Pancreas (tissue), 10 donors: ENCODE data around the gene NUDT12. TPM values are rescaled to one million over a fixed set of nuclear protein-coding genes. Genes with fewer than 3 reads are reported as not detected.

Experiments used
- ATAC-seq, 4 donors: fragments of 200-7000 bp; cut with Tn5 transposase; one replicate each; pipeline versions ENCODE4 v1.8.0 to v1.9.1; 2020; ENCODE audit warnings: mild to moderate bottlenecking in 4 of 4, moderate library complexity in 4 of 4
- DNase-seq, 6 donors: peaks; one replicate each; pipeline ENCODE4 v3.0.0-alpha.2; 2020
- FAIRE-seq: peaks from 2 replicates; lab custom pipeline; 2012; peaks lifted over from hg19 to GRCh38; lab: Jason Lieb, UNC
- H3K27ac ChIP-seq, 4 donors: fragments of 200-600 bp; sonication (generic); 1 replicate in 3 of 4; 2 replicates in 1 of 4; pipeline versions ENCODE4 v1.5.0 to v1.8.0; 2020
- H3K27me3 ChIP-seq, 4 donors: fragments of 200-600 bp; one replicate each; pipeline ENCODE4 v1.8.0; 2021
- H3K36me3 ChIP-seq, 3 donors: fragments of 200-600 bp; sonication (generic) in 1 of 3; one replicate each; pipeline versions ENCODE4 v1.5.0 to v1.8.0; 2020 to 2021
- H3K4me1 ChIP-seq, 3 donors: fragments of 200-600 bp; one replicate each; pipeline ENCODE4 v1.8.0; 2021
- H3K4me3 ChIP-seq, 4 donors: fragments of 200-600 bp; sonication (generic) in 2 of 4; one replicate each; pipeline versions ENCODE4 v1.5.0 to v1.8.0; 2020 to 2021
- H3K9me3 ChIP-seq, 4 donors: fragments of 200-600 bp; one replicate each; pipeline ENCODE4 v1.8.0; 2021
- WGBS, 2 donors: extraction: QIAGEN DNeasy Blood & Tissue Kit; methylation state at CpG; one replicate each; pipeline ENCODE4 v1.1.7; 2013; 5-methylcytosine and 5-hydroxymethylcytosine counted together
- intact Hi-C, 3 donors: fragments of 100-400 bp; cut with DNase I; formaldehyde crosslinking; loops; one replicate each; pipeline versions ENCODE4 v1.11.1 to v1.14.2; 2022
- polyA plus RNA-seq, 2 donors: library from polyadenylated mRNA; stranded (reverse); fragments of 200-250 nt; gene quantifications; one replicate each; pipeline ENCODE4 v1.2.3, GENCODE V29; 2013
- total RNA-seq, 6 donors: library from RNA; stranded (reverse); fragmentation: NEBNext Ultra II Directional in 4 of 6; extraction: Animal tissue kit (Norgen Biotek cat#: 25700) in 4 of 6; gene quantifications; one replicate each; pipeline versions ENCODE4 v1.2.1 to v1.2.4, GENCODE V29; 2021 to 2023
- TF ChIP-seq, protein P1 (sequence below), 4 donors: fragments of 200-600 bp; sonication (generic) in 3 of 4; IDR thresholded peaks; one replicate each; pipeline versions ENCODE4 v1.5.0 to v1.8.0; 2021; ENCODE audit warnings: antibody characterized with exemption in 4 of 4
- donor health status: healthy with polysubstance abuse.
- donor health status: DM: no; HTN: no; CAD: no; lungs with moderate emphysema.
- donor health status: DM: no; HTN: no; CAD: no.
- donor health status: control.
- donor health status: control.
- donor health status: Bipolar disorder and iron deficiency.
- donor health status: DM: yes; HTN: yes; CAD: no.
- donor health status: DM: no; HTN: no; CAD: no.
- donor health status: DM: no; HTN: no; CAD: no.
- donor health status: DM: yes; HTN: yes; CAD: no.

The NUDT12 gene
- total and polyA plus RNA-seq, 8 donors = 5.7 to 13.5 (median 8.8) TPM

DNA sequence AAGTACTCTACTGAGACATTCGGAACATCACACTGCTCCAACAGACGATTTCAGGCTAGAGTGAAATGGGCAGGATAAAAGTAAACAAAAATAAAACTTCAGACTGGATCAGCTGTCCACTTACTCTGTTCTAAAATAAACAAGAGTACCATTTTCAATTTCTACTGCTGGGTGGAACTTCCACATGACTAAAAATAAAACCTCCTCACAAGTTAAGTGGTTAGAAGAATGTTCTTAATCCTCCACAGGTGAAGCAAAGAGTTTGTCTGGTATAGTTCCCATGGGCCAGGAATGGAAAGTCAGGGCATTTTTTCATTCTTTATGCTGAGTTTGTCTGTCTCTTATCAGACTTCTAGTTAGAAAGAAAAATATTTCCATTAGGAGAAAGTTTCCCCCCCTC, 15.7 kb downstream of the NUDT12 start:
- no peak for DNase-seq
- 71 to 72% methylated on average over 2 of the region's 2 CpGs for WGBS, 2 donors
- no peak for ATAC-seq
- Histone ChIP-seq H3K4me3 (no peak overlapping the region), H3K9me3 (no peaks in the 10 kb centered on the region), H3K27me3 (no peaks in the 10 kb centered on the region), H3K27ac (no peak overlapping the region), H3K36me3 (peaks cover 0 to 6% (median 0%) of the 10 kb centered on the region in 3 donors), H3K4me1 (no peaks in the 10 kb centered on the region)
- intact Hi-C loops = no loop called here
- TF ChIP-seq, protein P1, sequence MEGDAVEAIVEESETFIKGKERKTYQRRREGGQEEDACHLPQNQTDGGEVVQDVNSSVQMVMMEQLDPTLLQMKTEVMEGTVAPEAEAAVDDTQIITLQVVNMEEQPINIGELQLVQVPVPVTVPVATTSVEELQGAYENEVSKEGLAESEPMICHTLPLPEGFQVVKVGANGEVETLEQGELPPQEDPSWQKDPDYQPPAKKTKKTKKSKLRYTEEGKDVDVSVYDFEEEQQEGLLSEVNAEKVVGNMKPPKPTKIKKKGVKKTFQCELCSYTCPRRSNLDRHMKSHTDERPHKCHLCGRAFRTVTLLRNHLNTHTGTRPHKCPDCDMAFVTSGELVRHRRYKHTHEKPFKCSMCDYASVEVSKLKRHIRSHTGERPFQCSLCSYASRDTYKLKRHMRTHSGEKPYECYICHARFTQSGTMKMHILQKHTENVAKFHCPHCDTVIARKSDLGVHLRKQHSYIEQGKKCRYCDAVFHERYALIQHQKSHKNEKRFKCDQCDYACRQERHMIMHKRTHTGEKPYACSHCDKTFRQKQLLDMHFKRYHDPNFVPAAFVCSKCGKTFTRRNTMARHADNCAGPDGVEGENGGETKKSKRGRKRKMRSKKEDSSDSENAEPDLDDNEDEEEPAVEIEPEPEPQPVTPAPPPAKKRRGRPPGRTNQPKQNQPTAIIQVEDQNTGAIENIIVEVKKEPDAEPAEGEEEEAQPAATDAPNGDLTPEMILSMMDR (IDR thresholded peaks at IDR 0.05) = no peak
- no peak for FAIRE-seq

DNA sequence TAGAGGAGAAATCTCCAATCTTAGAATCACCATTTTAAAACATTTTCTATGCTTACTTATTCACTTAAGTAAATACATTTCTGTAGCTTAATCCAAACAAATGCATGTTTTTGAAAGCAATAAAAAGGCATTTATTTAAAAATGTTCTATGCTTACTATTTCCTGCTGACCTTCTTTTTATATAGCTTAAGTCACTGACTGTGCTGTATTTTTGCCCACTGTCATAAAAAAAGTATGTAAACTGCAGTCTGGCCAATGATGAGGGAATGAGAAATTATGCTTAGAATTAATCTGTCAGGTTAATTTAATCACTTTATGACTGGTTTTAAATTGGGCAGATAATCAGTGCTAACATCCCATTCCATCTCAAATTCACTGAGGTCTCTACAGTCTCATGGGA, 20.1 kb downstream of the NUDT12 start:
- Histone ChIP-seq H3K27ac (no peak overlapping the region), H3K27me3 (no peaks in the 10 kb centered on the region), H3K36me3 (no peaks in the 10 kb centered on the region), H3K9me3 (no peaks in the 10 kb centered on the region), H3K4me3 (no peak overlapping the region), H3K4me1 (no peaks in the 10 kb centered on the region)
- DNase-seq (no peak), ATAC-seq (no peak), FAIRE-seq (no peak)
- intact Hi-C loops = no loop called here
- TF ChIP-seq, protein P1 (IDR thresholded peaks at IDR 0.05) = no peak

DNA sequence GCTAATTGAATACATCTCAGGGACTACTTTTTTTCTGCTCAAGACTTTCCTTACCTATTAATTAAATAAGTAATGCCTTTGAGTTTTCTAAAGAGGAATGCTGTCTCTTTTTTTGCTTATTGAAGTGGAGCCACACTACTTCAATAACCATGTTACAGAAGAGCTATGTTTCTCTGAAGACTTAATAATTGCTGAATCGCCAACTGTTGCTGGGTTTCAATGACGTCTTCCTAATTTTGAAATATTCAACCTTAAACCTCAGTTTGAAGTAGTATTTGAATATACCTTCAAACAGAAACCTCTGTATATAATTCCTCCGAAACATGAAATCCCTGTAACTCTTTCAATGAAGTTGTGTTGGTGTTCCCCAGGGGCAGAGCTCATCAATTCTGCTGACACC, 21.0 kb downstream of the NUDT12 start:
- Histone ChIP-seq H3K27me3 (no peaks in the 10 kb centered on the region), H3K4me3 (no peak overlapping the region), H3K4me1 (no peaks in the 10 kb centered on the region), H3K27ac (no peak overlapping the region), H3K36me3 (no peaks in the 10 kb centered on the region), H3K9me3 (no peaks in the 10 kb centered on the region)
- TF ChIP-seq, protein P1 (IDR thresholded peaks at IDR 0.05) = no peak
- WGBS, 2 donors = 88 to 92% methylated on average over 3 of the region's 3 CpGs
- FAIRE-seq (no peak), DNase-seq (no peak), ATAC-seq (no peak)
- intact Hi-C loops = no loop called here

DNA sequence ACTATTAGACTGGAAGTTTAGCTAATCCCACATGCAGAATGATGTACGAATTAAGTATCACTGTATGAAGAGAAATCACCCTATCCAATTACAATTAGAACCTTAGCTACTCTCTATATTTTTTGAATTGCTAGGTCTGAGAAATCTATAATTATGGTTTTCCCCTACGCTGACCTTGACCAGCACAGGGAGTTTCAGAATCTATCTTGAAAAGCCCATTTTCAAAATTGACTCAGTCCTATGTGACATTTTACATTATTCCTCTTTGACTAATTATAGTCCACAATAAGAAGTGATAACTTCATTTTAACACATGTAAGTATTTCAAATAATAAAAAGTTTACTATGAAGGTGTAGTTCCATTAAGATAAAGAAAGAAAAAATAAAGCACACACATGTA, 21.5 kb downstream of the NUDT12 start:
- Histone ChIP-seq H3K36me3 (no peaks in the 10 kb centered on the region), H3K4me3 (no peak overlapping the region), H3K27me3 (no peaks in the 10 kb centered on the region), H3K9me3 (no peaks in the 10 kb centered on the region), H3K4me1 (no peaks in the 10 kb centered on the region), H3K27ac (no peak overlapping the region)
- DNase-seq (no peak), ATAC-seq (no peak), FAIRE-seq (no peak)
- intact Hi-C loops = no loop called here
- TF ChIP-seq, protein P1 (IDR thresholded peaks at IDR 0.05) = no peak
- WGBS, 2 donors = 91 to 94% methylated on average over 2 of the region's 2 CpGs

DNA sequence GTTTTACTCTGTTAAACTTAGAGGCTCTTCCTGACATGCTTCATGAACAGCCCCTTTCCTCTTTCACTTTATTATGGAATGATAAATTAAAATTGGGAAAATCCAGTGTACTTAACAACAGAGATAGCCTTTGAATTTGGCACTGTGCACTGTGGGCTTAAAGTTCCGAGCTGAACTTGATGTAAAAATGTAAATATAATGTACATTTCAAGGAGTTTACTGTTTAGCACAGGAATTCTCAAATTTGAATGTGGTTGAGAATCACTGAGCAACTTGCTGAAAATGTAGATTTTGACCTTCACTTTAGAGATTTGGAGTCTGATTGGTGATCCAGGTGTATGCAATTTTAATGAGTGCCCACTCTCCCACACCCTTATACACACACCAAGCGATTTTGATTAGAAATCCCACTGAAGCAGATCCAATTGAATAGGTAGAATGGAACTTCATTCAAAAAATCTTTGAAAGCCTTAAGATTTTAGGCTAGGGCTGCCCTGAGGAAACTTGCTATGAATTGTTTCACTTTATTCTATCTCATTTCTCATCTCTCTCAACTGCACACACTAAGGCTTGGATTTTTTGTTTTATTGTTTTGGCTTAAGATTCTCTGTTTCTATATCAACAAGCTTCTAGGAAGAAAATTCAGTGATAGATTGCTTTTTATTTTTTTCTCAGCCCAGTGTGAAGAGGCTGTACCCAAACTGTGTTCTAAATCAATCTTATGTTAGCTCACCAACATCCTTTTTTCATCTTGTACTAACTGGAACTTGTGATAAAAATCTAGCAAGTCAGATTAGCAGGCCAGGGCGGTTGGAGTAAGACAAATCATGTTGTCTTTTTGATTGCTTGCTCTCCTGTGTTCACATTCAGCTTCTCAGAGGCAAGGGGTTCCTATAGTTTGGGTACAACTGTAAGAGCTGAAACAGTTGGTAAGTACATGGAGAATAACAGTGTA, 22.9 kb downstream of the NUDT12 start:
- TF ChIP-seq, protein P1 (IDR thresholded peaks at IDR 0.05) = no peak
- H3K9me3 ChIP-seq = no peaks in the 10 kb centered on the region
- WGBS, 2 donors = 50 to 57% methylated on average over 3 of the region's 3 CpGs
- H3K27me3 ChIP-seq = no peaks in the 10 kb centered on the region
- no peak for DNase-seq
- H3K36me3 ChIP-seq = no peaks in the 10 kb centered on the region
- no peak overlapping the region for H3K27ac ChIP-seq
- intact Hi-C loops = no loop called here
- no peak for ATAC-seq
- FAIRE-seq = no peak
- no peaks in the 10 kb centered on the region for H3K4me1 ChIP-seq
- H3K4me3 ChIP-seq = no peak overlapping the region
